Measurements from ENCODE around the gene CDC37L1. TPM values are rescaled to one million over a fixed set of nuclear protein-coding genes. Genes with fewer than 3 reads are reported as not detected.
A peak's percentile ranks its signal among the peaks of the same experiment; 100 is the strongest.

The CDC37L1 gene
- total RNA-seq, 1 donor from 2014 or later: 12.7 TPM

- Mint-ChIP-seq H3K4me1 (peaks cover 50% of the 10 kb centered on the region), H3K27ac (peak overlapping the region; percentile 86), H3K36me3 (peaks cover 2% of the 10 kb centered on the region), H3K9me3 (peaks cover 3% of the 10 kb centered on the region), H3K27me3 (ENCODE audit: low read depth) (no peaks in the 10 kb centered on the region), H3K4me3 (peak overlapping the region; percentile 79)
- DNase-seq (ENCODE audit: low spot score in 2 of 2, unreplicated experiment in 2 of 2): no peak
- TF ChIP-seq, protein P1, sequence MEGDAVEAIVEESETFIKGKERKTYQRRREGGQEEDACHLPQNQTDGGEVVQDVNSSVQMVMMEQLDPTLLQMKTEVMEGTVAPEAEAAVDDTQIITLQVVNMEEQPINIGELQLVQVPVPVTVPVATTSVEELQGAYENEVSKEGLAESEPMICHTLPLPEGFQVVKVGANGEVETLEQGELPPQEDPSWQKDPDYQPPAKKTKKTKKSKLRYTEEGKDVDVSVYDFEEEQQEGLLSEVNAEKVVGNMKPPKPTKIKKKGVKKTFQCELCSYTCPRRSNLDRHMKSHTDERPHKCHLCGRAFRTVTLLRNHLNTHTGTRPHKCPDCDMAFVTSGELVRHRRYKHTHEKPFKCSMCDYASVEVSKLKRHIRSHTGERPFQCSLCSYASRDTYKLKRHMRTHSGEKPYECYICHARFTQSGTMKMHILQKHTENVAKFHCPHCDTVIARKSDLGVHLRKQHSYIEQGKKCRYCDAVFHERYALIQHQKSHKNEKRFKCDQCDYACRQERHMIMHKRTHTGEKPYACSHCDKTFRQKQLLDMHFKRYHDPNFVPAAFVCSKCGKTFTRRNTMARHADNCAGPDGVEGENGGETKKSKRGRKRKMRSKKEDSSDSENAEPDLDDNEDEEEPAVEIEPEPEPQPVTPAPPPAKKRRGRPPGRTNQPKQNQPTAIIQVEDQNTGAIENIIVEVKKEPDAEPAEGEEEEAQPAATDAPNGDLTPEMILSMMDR (IDR thresholded peaks at IDR 0.05; ENCODE audit: unreplicated experiment): no peak
Measured at GRCh38 chr9:4665357-4665756, 14.0 kb upstream of the CDC37L1 start.

GRCh38 chr9:4666042-4666699 is 13.2 kb upstream of the CDC37L1 start, which contains the start of gene SPATA6L:
Gene SPATA6L (minus strand): TSS chr9:4666480. CDS start chr9:4666250, 230 bp downstream.
- peak; percentile 29 to 59 for DNase-seq (ENCODE audit: low spot score in 2 of 2, unreplicated experiment in 2 of 2)
- H3K4me1 Mint-ChIP-seq: peaks cover 50% of the 10 kb centered on the region
- peak within 1 kb of the TSS; percentile 86 for H3K27ac Mint-ChIP-seq
- H3K27me3 Mint-ChIP-seq (ENCODE audit: low read depth): no peaks in the 10 kb centered on the region
- TF ChIP-seq, protein P1 (IDR thresholded peaks at IDR 0.05; ENCODE audit: unreplicated experiment): no peak
- H3K36me3 Mint-ChIP-seq: no peaks in the 10 kb centered on the region
- peaks cover under 1% of the 10 kb centered on the region for H3K9me3 Mint-ChIP-seq
- H3K4me3 Mint-ChIP-seq: peak within 1 kb of the TSS; percentile 79

DNA sequence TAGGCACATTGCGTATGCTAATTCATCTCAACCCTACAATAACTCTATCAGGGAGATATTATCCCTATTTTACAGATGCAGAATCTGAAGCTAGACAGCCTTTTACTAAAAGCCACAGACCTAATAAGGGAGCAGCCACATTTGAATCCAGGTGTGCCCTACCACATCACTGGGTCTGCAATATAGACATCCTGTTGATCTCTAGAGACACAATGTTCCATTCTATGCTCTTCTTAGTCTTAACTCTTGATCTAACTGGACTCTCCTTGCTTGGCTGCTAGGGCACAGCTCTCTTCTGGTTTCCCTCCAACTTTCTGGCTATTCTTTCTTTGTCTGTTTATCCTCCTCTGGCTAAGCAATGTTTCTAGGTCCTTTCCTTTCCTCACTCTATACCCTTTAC is 11.7 kb upstream of the CDC37L1 start:
- TF ChIP-seq, protein P1 (IDR thresholded peaks at IDR 0.05; ENCODE audit: unreplicated experiment): no peak
- no peak overlapping the region for H3K27ac Mint-ChIP-seq
- H3K4me3 Mint-ChIP-seq: no peak overlapping the region
- no peaks in the 10 kb centered on the region for H3K9me3 Mint-ChIP-seq
- H3K36me3 Mint-ChIP-seq: no peaks in the 10 kb centered on the region
- H3K27me3 Mint-ChIP-seq (ENCODE audit: low read depth): no peaks in the 10 kb centered on the region
- no peak for DNase-seq (ENCODE audit: low spot score in 2 of 2, unreplicated experiment in 2 of 2)
- H3K4me1 Mint-ChIP-seq: peaks cover 39% of the 10 kb centered on the region

DNA sequence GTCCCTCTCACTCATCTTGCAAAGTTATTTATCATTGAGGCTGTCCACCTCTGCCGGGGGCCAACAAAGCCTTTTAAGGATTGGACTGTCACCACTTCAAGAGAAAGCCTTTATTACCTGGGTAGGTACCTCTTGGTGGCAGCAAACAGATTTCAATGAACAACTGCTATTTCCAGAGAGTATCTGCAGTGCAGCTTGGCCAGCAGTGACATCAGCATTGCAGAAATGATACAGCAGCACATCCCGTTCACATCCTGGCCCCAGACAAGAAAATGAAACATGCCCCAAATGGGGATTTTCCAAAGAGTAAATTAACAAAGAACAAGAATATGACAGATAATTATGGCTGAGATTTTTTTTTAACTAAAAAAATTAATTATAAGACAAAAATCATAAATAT is 10.8 kb upstream of the CDC37L1 start:
- H3K27ac Mint-ChIP-seq: no peak overlapping the region
- H3K27me3 Mint-ChIP-seq (ENCODE audit: low read depth): no peaks in the 10 kb centered on the region
- H3K4me3 Mint-ChIP-seq: no peak overlapping the region
- H3K9me3 Mint-ChIP-seq: no peaks in the 10 kb centered on the region
- no peaks in the 10 kb centered on the region for H3K36me3 Mint-ChIP-seq
- DNase-seq (ENCODE audit: low spot score in 2 of 2, unreplicated experiment in 2 of 2): no peak
- H3K4me1 Mint-ChIP-seq: peaks cover 30% of the 10 kb centered on the region
- TF ChIP-seq, protein P1 (IDR thresholded peaks at IDR 0.05; ENCODE audit: unreplicated experiment): no peak

DNA sequence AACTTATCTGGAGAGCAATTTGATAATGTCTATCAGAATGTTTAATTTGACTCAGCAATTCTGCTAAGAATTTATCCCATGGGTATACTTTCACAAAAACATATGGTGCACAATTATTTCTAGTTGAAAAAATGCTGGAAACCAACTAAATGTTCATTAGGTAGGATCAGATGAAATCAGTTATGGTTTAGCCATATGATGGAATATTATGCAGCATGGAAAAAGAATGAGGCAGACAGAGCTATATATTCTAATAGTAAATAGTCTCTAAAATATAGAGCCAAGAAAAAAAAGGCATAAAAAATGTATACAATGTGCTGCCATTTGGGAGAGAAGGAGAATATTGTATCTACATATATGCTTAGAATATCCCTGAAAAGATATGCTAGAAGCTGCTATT is 9.5 kb upstream of the CDC37L1 start:
- Mint-ChIP-seq H3K27ac (no peak overlapping the region), H3K27me3 (ENCODE audit: low read depth) (no peaks in the 10 kb centered on the region)
- DNase-seq (ENCODE audit: low spot score in 2 of 2, unreplicated experiment in 2 of 2): no peak

More for the DNA sequence above, 9.5 kb upstream of the CDC37L1 start:
- no peak overlapping the region for H3K4me3 Mint-ChIP-seq
- TF ChIP-seq, protein P1 (IDR thresholded peaks at IDR 0.05; ENCODE audit: unreplicated experiment): no peak
- H3K4me1 Mint-ChIP-seq: peaks cover 18% of the 10 kb centered on the region
- no peaks in the 10 kb centered on the region for H3K36me3 Mint-ChIP-seq
- H3K9me3 Mint-ChIP-seq: no peaks in the 10 kb centered on the region

Measured in mesothelial cell of epicardium (in vitro differentiated cells).